Stimulated activated naive CD8-positive, alpha-beta T cell treated with anti-CD3 and anti-CD28 coated beads, Interleukin-15, Interleukin-2, amounts not matched to agents 100 ng/mL and 50 ng/mL, for 24 hours (primary cell): Measurements from ENCODE around the gene PRDM16.

Experiments used
- H3K27ac Mint-ChIP-seq: one replicate; pipeline ENCODE4 v1.8.0; 2021; ENCODE audit warnings: mild to moderate bottlenecking, mixed read lengths
- H3K27me3 Mint-ChIP-seq: one replicate; pipeline ENCODE4 v1.8.0; 2021; ENCODE audit warnings: mixed read lengths
- H3K36me3 Mint-ChIP-seq: one replicate; pipeline ENCODE4 v1.8.0; 2021; ENCODE audit warnings: low read depth, mixed read lengths
- H3K4me1 Mint-ChIP-seq: one replicate; pipeline ENCODE4 v1.8.0; 2021; ENCODE audit warnings: low read depth, mixed read lengths
- H3K4me3 Mint-ChIP-seq: one replicate; pipeline ENCODE4 v1.8.0; 2021; ENCODE audit warnings: mild to moderate bottlenecking, mixed read lengths
- H3K9me3 Mint-ChIP-seq: one replicate; pipeline ENCODE4 v1.8.0; 2021; ENCODE audit warnings: mixed read lengths

The PRDM16 gene

GRCh38 chr1:3338725-3339070 is 269.7 kb downstream of the PRDM16 start:
- H3K4me3 Mint-ChIP-seq, result no peak overlapping the region
- H3K4me1 Mint-ChIP-seq, result no peaks in the 10 kb centered on the region
- H3K36me3 Mint-ChIP-seq, result no peaks in the 10 kb centered on the region
- H3K27me3 Mint-ChIP-seq, result peaks cover 4% of the 10 kb centered on the region
- no peak overlapping the region for H3K27ac Mint-ChIP-seq
- no peaks in the 10 kb centered on the region for H3K9me3 Mint-ChIP-seq

- no peak overlapping the region for H3K27ac Mint-ChIP-seq
- peaks cover 10% of the 10 kb centered on the region for H3K27me3 Mint-ChIP-seq
- H3K36me3 Mint-ChIP-seq, result peaks cover 3% of the 10 kb centered on the region
- H3K4me1 Mint-ChIP-seq, result no peaks in the 10 kb centered on the region
- peaks cover 11% of the 10 kb centered on the region for H3K9me3 Mint-ChIP-seq
- H3K4me3 Mint-ChIP-seq, result no peak overlapping the region
Observed at GRCh38 chr1:3339856-3340255, 270.9 kb downstream of the PRDM16 start.

GRCh38 chr1:3340548-3341235 is 271.7 kb downstream of the PRDM16 start:
- Mint-ChIP-seq H3K27me3 (peaks cover 10% of the 10 kb centered on the region), H3K36me3 (peaks cover 3% of the 10 kb centered on the region), H3K4me3 (no peak overlapping the region), H3K27ac (no peak overlapping the region), H3K4me1 (no peaks in the 10 kb centered on the region), H3K9me3 (peaks cover 12% of the 10 kb centered on the region)

- H3K4me3 Mint-ChIP-seq, result no peak overlapping the region
Observed at GRCh38 chr1:3341236-3341994, 272.4 kb downstream of the PRDM16 start.

GRCh38 chr1:3342960-3343359 is 274.0 kb downstream of the PRDM16 start:
- no peak overlapping the region for H3K4me3 Mint-ChIP-seq
- no peaks in the 10 kb centered on the region for H3K4me1 Mint-ChIP-seq
- H3K27me3 Mint-ChIP-seq, result peaks cover 10% of the 10 kb centered on the region
- peaks cover 12% of the 10 kb centered on the region for H3K9me3 Mint-ChIP-seq
- no peak overlapping the region for H3K27ac Mint-ChIP-seq
- peaks cover 3% of the 10 kb centered on the region for H3K36me3 Mint-ChIP-seq

More at GRCh38 chr1:3341236-3341994, 272.4 kb downstream of the PRDM16 start:
- no peaks in the 10 kb centered on the region for H3K4me1 Mint-ChIP-seq
- H3K27ac Mint-ChIP-seq, result no peak overlapping the region
- peaks cover 10% of the 10 kb centered on the region for H3K27me3 Mint-ChIP-seq
- peaks cover 3% of the 10 kb centered on the region for H3K36me3 Mint-ChIP-seq
- peaks cover 12% of the 10 kb centered on the region for H3K9me3 Mint-ChIP-seq

GRCh38 chr1:3344395-3344794 is 275.4 kb downstream of the PRDM16 start:
- peaks cover 3% of the 10 kb centered on the region for H3K36me3 Mint-ChIP-seq
- no peaks in the 10 kb centered on the region for H3K4me1 Mint-ChIP-seq
- H3K9me3 Mint-ChIP-seq, result peaks cover 12% of the 10 kb centered on the region
- H3K4me3 Mint-ChIP-seq, result no peak overlapping the region
- H3K27me3 Mint-ChIP-seq, result peaks cover 10% of the 10 kb centered on the region
- no peak overlapping the region for H3K27ac Mint-ChIP-seq

GRCh38 chr1:3345792-3346191 is 276.8 kb downstream of the PRDM16 start:
- H3K9me3 Mint-ChIP-seq, result peaks cover 12% of the 10 kb centered on the region
- no peak overlapping the region for H3K4me3 Mint-ChIP-seq
- H3K27me3 Mint-ChIP-seq, result peaks cover 10% of the 10 kb centered on the region
- H3K4me1 Mint-ChIP-seq, result no peaks in the 10 kb centered on the region
- peaks cover 3% of the 10 kb centered on the region for H3K36me3 Mint-ChIP-seq
- H3K27ac Mint-ChIP-seq, result no peak overlapping the region

GRCh38 chr1:3346478-3346877 is 277.5 kb downstream of the PRDM16 start:
- Mint-ChIP-seq H3K4me1 (no peaks in the 10 kb centered on the region), H3K27ac (no peak overlapping the region), H3K27me3 (peaks cover 7% of the 10 kb centered on the region)

GRCh38 chr1:3347257-3348020 is 278.4 kb downstream of the PRDM16 start:
- Mint-ChIP-seq H3K4me3 (no peak overlapping the region), H3K4me1 (no peaks in the 10 kb centered on the region), H3K36me3 (peaks cover 3% of the 10 kb centered on the region), H3K27me3 (peaks cover 8% of the 10 kb centered on the region), H3K27ac (no peak overlapping the region), H3K9me3 (peaks cover 12% of the 10 kb centered on the region)

More at GRCh38 chr1:3346478-3346877, 277.5 kb downstream of the PRDM16 start:
- Mint-ChIP-seq H3K4me3 (no peak overlapping the region), H3K36me3 (peaks cover 3% of the 10 kb centered on the region), H3K9me3 (peaks cover 12% of the 10 kb centered on the region)

GRCh38 chr1:3348196-3348865 is 279.3 kb downstream of the PRDM16 start:
- Mint-ChIP-seq H3K27me3 (peaks cover 10% of the 10 kb centered on the region), H3K27ac (no peak overlapping the region)

GRCh38 chr1:3349161-3349967 is 280.4 kb downstream of the PRDM16 start:
- Mint-ChIP-seq H3K4me3 (no peak overlapping the region), H3K27ac (no peak overlapping the region), H3K27me3 (peaks cover 5% of the 10 kb centered on the region), H3K36me3 (no peaks in the 10 kb centered on the region), H3K9me3 (peaks cover 6% of the 10 kb centered on the region), H3K4me1 (no peaks in the 10 kb centered on the region)

More at GRCh38 chr1:3348196-3348865, 279.3 kb downstream of the PRDM16 start:
- Mint-ChIP-seq H3K36me3 (peaks cover 3% of the 10 kb centered on the region), H3K4me1 (no peaks in the 10 kb centered on the region), H3K4me3 (no peak overlapping the region), H3K9me3 (peaks cover 12% of the 10 kb centered on the region)

- H3K9me3 Mint-ChIP-seq, result peaks cover under 1% of the 10 kb centered on the region
- H3K36me3 Mint-ChIP-seq, result no peaks in the 10 kb centered on the region
- H3K27ac Mint-ChIP-seq, result no peak overlapping the region
Observed at GRCh38 chr1:3349968-3350299, 280.9 kb downstream of the PRDM16 start.

GRCh38 chr1:3350506-3351261 is 281.7 kb downstream of the PRDM16 start:
- Mint-ChIP-seq H3K9me3 (no peaks in the 10 kb centered on the region), H3K4me3 (no peak overlapping the region), H3K27ac (no peak overlapping the region), H3K36me3 (no peaks in the 10 kb centered on the region), H3K4me1 (no peaks in the 10 kb centered on the region), H3K27me3 (peaks cover 4% of the 10 kb centered on the region)

More at GRCh38 chr1:3349968-3350299, 280.9 kb downstream of the PRDM16 start:
- Mint-ChIP-seq H3K27me3 (peaks cover 4% of the 10 kb centered on the region), H3K4me3 (no peak overlapping the region), H3K4me1 (no peaks in the 10 kb centered on the region)
